Heart left ventricle (tissue), 13 donors: ENCODE measurements around the gene MALL.
"Not testable (repeated sequence)": the region's sequence is repeated elsewhere in the genome, so short reads cannot be mapped to it uniquely, and the experiment has no call there.

Experiments used
- POLR2A ChIP-seq, 2 donors: fragments of 450-650 bp; IDR thresholded peaks; one replicate each; pipeline ENCODE4 v1.6.1; 2017; ENCODE audit warnings: antibody characterized with exemption in 2 of 2, mild to moderate bottlenecking in 2 of 2, moderate library complexity in 2 of 2
- TF ChIP-seq, protein P1 (sequence below), 12 donors: fragments of 200-600 bp; sonication (generic) in 4 of 12; IDR thresholded peaks; one replicate each; pipeline versions ENCODE4 v1.5.0 to v1.8.0; 2018 to 2022; ENCODE audit warnings: antibody characterized with exemption in 12 of 12, mild to moderate bottlenecking in 5 of 12
- donor health status: ischemic (EF 13 %, LVEDD 7.1; RV severe dilation, severe dysfunction).
- donor health status: DM: no; HTN: yes; CAD: no.
- donor health status: DM: no; HTN: no; CAD: no.
- donor health status: ischemic (EF 25% LVEDD 6.9; RV normal size, moderate dysfunction).
- donor health status: ischemic (EF 25% LVEDD 5.7; RV mildly dilated, moderate dysfunction).
- donor health status: ischemic (EF 35%, LVEDD 5.7; RV mildly dilated, moderate dysfunction).
- donor health status: nonischemic (EF 11% LVEDD 7.7; RV severe dilation, severe dysfunction).
- donor health status: DM: yes; HTN: yes; CAD: no.
- donor health status: PGD.
- donor health status: ischemic (EF 29% LVEDD 5.4; RV normal size, mild dysfunction).
- donor health status: nonischemic (EF 23%, LVEDD 6.1; RV moderate dilation, normal function).

DNA sequence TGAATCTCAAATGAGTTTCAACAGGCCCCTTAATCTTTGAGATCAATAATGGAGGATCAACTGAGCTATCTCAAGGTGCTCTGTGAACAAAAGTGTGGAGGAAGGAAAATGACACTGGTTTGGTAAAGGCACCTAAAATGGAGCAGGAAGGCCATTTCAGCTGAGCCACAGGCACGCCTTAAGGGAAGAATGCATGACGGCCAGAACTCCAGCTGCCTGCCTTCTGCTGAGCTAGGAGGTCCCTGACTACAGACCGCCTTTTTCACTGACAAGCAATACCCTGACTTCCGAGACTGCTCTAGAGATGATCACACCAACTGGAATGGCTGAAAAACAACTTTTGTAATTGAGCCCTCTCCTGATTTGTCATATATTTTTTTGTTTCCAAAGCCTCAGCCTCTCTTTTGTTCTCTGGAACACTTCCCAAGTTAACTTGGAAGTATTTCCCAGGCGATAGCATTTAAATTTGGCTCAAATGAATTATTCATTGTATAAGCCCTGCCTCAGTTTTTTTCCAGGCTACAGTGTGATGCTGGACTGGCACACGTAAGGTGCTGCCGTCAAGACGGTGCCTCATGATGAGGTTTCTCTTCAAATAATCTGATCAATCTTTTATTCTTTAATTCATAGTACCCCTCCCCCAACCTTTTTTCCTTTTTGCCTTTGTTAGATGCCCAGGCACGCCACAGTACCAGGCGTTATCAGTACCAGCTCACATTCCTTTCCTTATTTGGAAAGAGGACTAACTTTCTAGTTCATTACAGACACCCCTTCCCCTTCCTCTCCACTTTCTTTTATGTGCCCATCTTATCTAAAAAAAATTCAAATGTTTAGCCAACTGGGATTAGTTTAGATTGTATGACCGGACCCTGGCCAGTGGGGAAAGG is 60.9 kb downstream of the MALL start:
- TF ChIP-seq, protein P1, sequence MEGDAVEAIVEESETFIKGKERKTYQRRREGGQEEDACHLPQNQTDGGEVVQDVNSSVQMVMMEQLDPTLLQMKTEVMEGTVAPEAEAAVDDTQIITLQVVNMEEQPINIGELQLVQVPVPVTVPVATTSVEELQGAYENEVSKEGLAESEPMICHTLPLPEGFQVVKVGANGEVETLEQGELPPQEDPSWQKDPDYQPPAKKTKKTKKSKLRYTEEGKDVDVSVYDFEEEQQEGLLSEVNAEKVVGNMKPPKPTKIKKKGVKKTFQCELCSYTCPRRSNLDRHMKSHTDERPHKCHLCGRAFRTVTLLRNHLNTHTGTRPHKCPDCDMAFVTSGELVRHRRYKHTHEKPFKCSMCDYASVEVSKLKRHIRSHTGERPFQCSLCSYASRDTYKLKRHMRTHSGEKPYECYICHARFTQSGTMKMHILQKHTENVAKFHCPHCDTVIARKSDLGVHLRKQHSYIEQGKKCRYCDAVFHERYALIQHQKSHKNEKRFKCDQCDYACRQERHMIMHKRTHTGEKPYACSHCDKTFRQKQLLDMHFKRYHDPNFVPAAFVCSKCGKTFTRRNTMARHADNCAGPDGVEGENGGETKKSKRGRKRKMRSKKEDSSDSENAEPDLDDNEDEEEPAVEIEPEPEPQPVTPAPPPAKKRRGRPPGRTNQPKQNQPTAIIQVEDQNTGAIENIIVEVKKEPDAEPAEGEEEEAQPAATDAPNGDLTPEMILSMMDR (IDR thresholded peaks at IDR 0.05): not testable (repeated sequence)
- not testable (repeated sequence) for TF ChIP-seq POLR2A (IDR thresholded peaks at IDR 0.05)
